DOHH2 (cell line): ENCODE data around the gene RAP1GAP.

ENCODE experiments used
- CTCF ChIP-seq: fragments of 200-600 bp; sonication (generic); IDR thresholded peaks from one replicate; pipeline ENCODE4 v1.5.1; 2014; ENCODE audit warnings: antibody characterized with exemption, mild to moderate bottlenecking, low read depth, low read length; ENCODE audit not compliant: poor library complexity, severe bottlenecking
- EZH2phosphoT487 ChIP-seq: fragments of 200-600 bp; sonication (generic); IDR thresholded peaks from 2 replicates; pipeline ENCODE4 v1.6.1; 2017; ENCODE audit warnings: borderline replicate concordance, mild to moderate bottlenecking, antibody characterized with exemption, low read length, moderate library complexity, mixed read lengths

DNA sequence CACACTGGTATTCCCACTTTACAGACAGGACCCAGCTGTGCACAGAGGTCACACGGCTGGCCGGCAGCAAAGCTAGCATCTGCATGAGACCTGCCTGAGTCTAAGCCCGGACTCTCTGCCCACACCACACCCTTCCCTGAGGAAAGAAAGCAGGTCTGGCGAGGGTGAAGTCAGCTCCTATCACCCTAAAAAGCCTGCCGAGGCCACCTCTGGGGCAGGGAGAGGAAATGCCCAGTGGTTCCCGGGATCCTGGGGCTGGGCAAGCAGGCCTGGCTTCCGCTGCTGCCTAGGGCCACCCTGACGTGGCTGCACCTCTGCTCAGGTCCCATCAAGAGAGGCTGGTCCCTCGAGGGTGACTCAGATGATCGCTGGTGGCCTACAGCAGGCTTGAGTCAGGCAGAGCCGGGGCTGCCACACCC lies 42.2 kb downstream of the RAP1GAP start:
- no peak for TF ChIP-seq EZH2phosphoT487
- TF ChIP-seq CTCF = no peak
